Thyroid gland (tissue), 4 donors: ENCODE data around the gene ALPK3. TPM values are rescaled to one million over a fixed set of nuclear protein-coding genes. Genes with fewer than 3 reads are reported as not detected.

ENCODE experiments used
- DNase-seq, 2 donors: peaks; one replicate each; pipeline ENCODE4 v3.0.0-alpha.2; 2019
- H3K27ac ChIP-seq, 3 donors: fragments of 200-600 bp; sonication (generic); 1 replicate in 2 of 3; 2 replicates in 1 of 3; pipeline ENCODE4 v1.5.1; 2016 to 2019; ENCODE audit warnings: mild to moderate bottlenecking in 1 of 3, moderate library complexity in 1 of 3
- H3K27me3 ChIP-seq: fragments of 200-600 bp; sonication (generic); one replicate; pipeline ENCODE4 v1.5.1; 2019
- H3K36me3 ChIP-seq, 2 donors: fragments of 200-600 bp; sonication (generic); one replicate each; pipeline ENCODE4 v1.5.1; 2016 to 2019
- H3K4me1 ChIP-seq, 2 donors: fragments of 200-600 bp; sonication (generic); one replicate each; pipeline ENCODE4 v1.5.1; 2017 to 2019
- H3K4me3 ChIP-seq, 3 donors: fragments of 200-600 bp; sonication (generic); replicated peaks in 1 of 3; 1 replicate in 2 of 3; 2 replicates in 1 of 3; pipeline ENCODE4 v1.5.1; 2016; ENCODE audit warnings: mild to moderate bottlenecking in 1 of 3
- H3K9me3 ChIP-seq: fragments of 200-600 bp; sonication (generic); one replicate; pipeline ENCODE4 v1.5.1; 2017
- CTCF ChIP-seq, 6 experiments: fragments of 200-600 bp in 3 of 6; fragments of 450-650 bp in 3 of 6; sonication (generic) in 3 of 6; IDR thresholded peaks; one replicate each; pipeline ENCODE4 v1.5.1; 2016 to 2019; ENCODE audit warnings: antibody characterized with exemption in 6 of 6, mild to moderate bottlenecking in 2 of 6, inconsistent platforms in 1 of 6, moderate library complexity in 1 of 6
- POLR2A ChIP-seq, 2 donors: fragments of 450-650 bp; IDR thresholded peaks; one replicate each; pipeline ENCODE4 v1.6.1; 2017; ENCODE audit warnings: antibody characterized with exemption in 2 of 2, mild to moderate bottlenecking in 2 of 2, moderate library complexity in 1 of 2
- WGBS, 2 donors: methylation state at CpG; one replicate each; pipeline ENCODE4 v1.1.5; 2017; 5-methylcytosine and 5-hydroxymethylcytosine counted together
- intact Hi-C: fragments of 100-400 bp; cut with DNase I; formaldehyde crosslinking; loops from one replicate; pipeline ENCODE4 v1.15.1; 2023
- total RNA-seq, 4 donors: library from RNA; depleted of rRNA; stranded (reverse); fragments of >200 nt; gene quantifications; one replicate each; pipeline ENCODE4 v1.2.3, GENCODE V29; 2016

Gene ALPK3
- total RNA-seq, 4 donors from 2014 or later, result 5.8 to 10.4 (median 7.4) TPM

- H3K27ac ChIP-seq, result no peak overlapping the region
- no peak for DNase-seq
- intact Hi-C loops, result loop anchor here (10.0 kb wide), 1 partner anchor 61 kb away; no protein-coding TSS in a partner anchor
- 84% methylated on average over 12 of the region's 12 CpGs; no CpG with 5 or more reads in 1 of the 2 donors for WGBS, 2 donors
- peaks cover 14 to 18% of the 10 kb centered on the region in 2 donors for H3K4me1 ChIP-seq
- no peak for TF ChIP-seq CTCF (IDR thresholded peaks at IDR 0.05)
- no peak for TF ChIP-seq POLR2A (IDR thresholded peaks at IDR 0.05)
- H3K36me3 ChIP-seq, result peaks cover 25% of the 10 kb centered on the region in 2 donors
- H3K4me3 ChIP-seq, result no peak overlapping the region
- no peaks in the 10 kb centered on the region for H3K9me3 ChIP-seq
- no peaks in the 10 kb centered on the region for H3K27me3 ChIP-seq
Measured at GRCh38 chr15:84783493-84784251, 33.5 kb upstream of the ALPK3 start.

GRCh38 chr15:84784262-84784661 is 32.9 kb upstream of the ALPK3 start:
- DNase-seq, result no peak
- Histone ChIP-seq H3K4me3 (no peak overlapping the region), H3K4me1 (peaks cover 14 to 19% of the 10 kb centered on the region in 2 donors), H3K9me3 (no peaks in the 10 kb centered on the region), H3K36me3 (peaks cover 25% of the 10 kb centered on the region in 2 donors), H3K27ac (peak overlapping the region in 1 of 3 donors; percentile 77), H3K27me3 (no peaks in the 10 kb centered on the region)
- intact Hi-C loops, result loop anchor here (10.0 kb wide), 1 partner anchor 61 kb away; no protein-coding TSS in a partner anchor
- 99% methylated on average over 17 of the region's 17 CpGs for WGBS, 2 donors
- TF ChIP-seq CTCF (IDR thresholded peaks at IDR 0.05), result no peak
- TF ChIP-seq POLR2A (IDR thresholded peaks at IDR 0.05), result no peak

- WGBS, 2 donors, result 75 to 79% methylated on average over 5 of the region's 5 CpGs
- TF ChIP-seq POLR2A (IDR thresholded peaks at IDR 0.05) (no peak), CTCF (IDR thresholded peaks at IDR 0.05) (no peak)
- intact Hi-C loops, result loop anchor here (10.0 kb wide), 1 partner anchor 60 kb away; no protein-coding TSS in a partner anchor
- Histone ChIP-seq H3K4me3 (no peak overlapping the region), H3K9me3 (no peaks in the 10 kb centered on the region), H3K27me3 (no peaks in the 10 kb centered on the region), H3K27ac (peak overlapping the region; percentile 71 to 82 (median 77)), H3K36me3 (peaks cover 25% of the 10 kb centered on the region in 2 donors), H3K4me1 (peaks cover 22 to 27% of the 10 kb centered on the region in 2 donors)
- DNase-seq, result no peak
Measured at GRCh38 chr15:84785053-84785452, 32.1 kb upstream of the ALPK3 start.

- Histone ChIP-seq H3K27ac (no peak overlapping the region), H3K27me3 (no peaks in the 10 kb centered on the region), H3K9me3 (no peaks in the 10 kb centered on the region), H3K4me1 (peaks cover 22 to 30% of the 10 kb centered on the region in 2 donors), H3K4me3 (no peak overlapping the region), H3K36me3 (peaks cover 14 to 16% of the 10 kb centered on the region in 2 donors)
- no peak for DNase-seq
- 65 to 79% methylated on average over 2 of the region's 2 CpGs for WGBS, 2 donors
- TF ChIP-seq CTCF (IDR thresholded peaks at IDR 0.05), result no peak
- no peak for TF ChIP-seq POLR2A (IDR thresholded peaks at IDR 0.05)
- intact Hi-C loops, result loop anchor here (10.0 kb wide), 1 partner anchor 56 kb away; no protein-coding TSS in a partner anchor
Measured at GRCh38 chr15:84788500-84788899, 28.7 kb upstream of the ALPK3 start.

- TF ChIP-seq POLR2A (IDR thresholded peaks at IDR 0.05) (no peak), CTCF (IDR thresholded peaks at IDR 0.05) (no peak)
- H3K36me3 ChIP-seq, result peaks cover 3 to 6% of the 10 kb centered on the region in 2 donors
- 23 to 55% methylated on average over 5 of the region's 5 CpGs for WGBS, 2 donors
- H3K4me3 ChIP-seq, result no peak overlapping the region
- peak; percentile 74 to 75 for DNase-seq
- no peaks in the 10 kb centered on the region for H3K9me3 ChIP-seq
- H3K27ac ChIP-seq, result peak overlapping the region in 2 of 3 donors; percentile 34 to 53
- intact Hi-C loops, result loop anchor here (10.0 kb wide), 1 partner anchor 55 kb away; no protein-coding TSS in a partner anchor
- H3K4me1 ChIP-seq, result peaks cover 22 to 30% of the 10 kb centered on the region in 2 donors
- H3K27me3 ChIP-seq, result no peaks in the 10 kb centered on the region
Measured at GRCh38 chr15:84789762-84790161, 27.4 kb upstream of the ALPK3 start.
